IMR-90 (cell line): ENCODE measurements around the gene UNC50.

Source experiments
- POLR2A ChIP-seq: IDR thresholded peaks from 2 replicates; pipeline ENCODE4 v1.6.1; 2012; ENCODE audit warnings: mild to moderate bottlenecking, low read depth, low read length
- TF ChIP-seq, protein P1 (sequence below): conservative IDR thresholded peaks from 2 replicates; pipeline ENCODE4 v1.5.1; 2012; ENCODE audit warnings: mild to moderate bottlenecking, low read depth, low read length, improper control_type of control experiment

DNA sequence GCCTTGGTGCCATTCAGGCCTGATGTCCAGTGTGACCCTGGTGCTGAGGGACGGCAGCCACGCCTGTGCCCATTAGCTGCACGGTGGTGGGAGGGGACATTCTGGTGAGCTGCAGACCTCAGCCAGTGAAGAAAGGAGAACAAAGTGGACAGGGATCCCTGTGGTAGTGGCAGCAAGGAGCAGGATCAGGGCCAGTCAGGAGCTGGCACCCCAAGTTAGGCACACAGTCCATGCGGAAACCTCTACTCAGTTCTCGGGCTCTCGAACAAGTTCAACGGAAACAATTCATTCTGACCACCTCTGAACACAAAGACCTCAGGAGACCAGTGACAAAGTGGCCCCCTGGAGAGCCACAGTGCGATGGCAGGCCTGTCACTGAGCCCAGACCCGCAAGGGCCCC is 30.2 kb upstream of the UNC50 start:
- TF ChIP-seq, protein P1, sequence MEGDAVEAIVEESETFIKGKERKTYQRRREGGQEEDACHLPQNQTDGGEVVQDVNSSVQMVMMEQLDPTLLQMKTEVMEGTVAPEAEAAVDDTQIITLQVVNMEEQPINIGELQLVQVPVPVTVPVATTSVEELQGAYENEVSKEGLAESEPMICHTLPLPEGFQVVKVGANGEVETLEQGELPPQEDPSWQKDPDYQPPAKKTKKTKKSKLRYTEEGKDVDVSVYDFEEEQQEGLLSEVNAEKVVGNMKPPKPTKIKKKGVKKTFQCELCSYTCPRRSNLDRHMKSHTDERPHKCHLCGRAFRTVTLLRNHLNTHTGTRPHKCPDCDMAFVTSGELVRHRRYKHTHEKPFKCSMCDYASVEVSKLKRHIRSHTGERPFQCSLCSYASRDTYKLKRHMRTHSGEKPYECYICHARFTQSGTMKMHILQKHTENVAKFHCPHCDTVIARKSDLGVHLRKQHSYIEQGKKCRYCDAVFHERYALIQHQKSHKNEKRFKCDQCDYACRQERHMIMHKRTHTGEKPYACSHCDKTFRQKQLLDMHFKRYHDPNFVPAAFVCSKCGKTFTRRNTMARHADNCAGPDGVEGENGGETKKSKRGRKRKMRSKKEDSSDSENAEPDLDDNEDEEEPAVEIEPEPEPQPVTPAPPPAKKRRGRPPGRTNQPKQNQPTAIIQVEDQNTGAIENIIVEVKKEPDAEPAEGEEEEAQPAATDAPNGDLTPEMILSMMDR, result no peak
- no peak for TF ChIP-seq POLR2A
